NCI-H2029 treated with DMSO at 0.1 percent for 48 hours (cell line): Measurements from ENCODE around the gene DMAC2.
"Not testable (repeated sequence)": the region's sequence is repeated elsewhere in the genome, so short reads cannot be mapped to it uniquely, and the experiment has no call there.

Experiments used
- DNase-seq: peaks from one replicate; lab custom pipeline; 2025; lab: John Stamatoyannopoulos, UW

DMAC2 gene

DNA sequence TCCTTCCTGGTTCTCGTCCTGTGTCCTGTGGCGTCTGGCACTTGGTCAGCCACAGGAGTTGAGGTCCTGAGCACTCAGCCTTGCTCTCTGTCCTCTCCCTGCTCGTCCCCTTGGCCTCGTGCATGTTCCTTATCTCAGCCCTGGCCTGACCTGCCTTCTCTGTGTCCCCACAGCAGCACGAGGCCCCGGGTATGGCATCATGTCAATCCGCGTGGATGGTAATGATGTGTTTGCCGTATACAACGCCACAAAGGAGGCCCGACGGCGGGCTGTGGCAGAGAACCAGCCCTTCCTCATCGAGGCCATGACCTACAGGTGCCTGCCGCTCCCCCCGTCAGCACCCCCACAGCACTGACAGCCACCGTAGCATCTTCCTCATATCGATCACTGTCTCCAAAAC, 17.3 kb downstream of the DMAC2 start:
- no peak for DNase-seq

DNA sequence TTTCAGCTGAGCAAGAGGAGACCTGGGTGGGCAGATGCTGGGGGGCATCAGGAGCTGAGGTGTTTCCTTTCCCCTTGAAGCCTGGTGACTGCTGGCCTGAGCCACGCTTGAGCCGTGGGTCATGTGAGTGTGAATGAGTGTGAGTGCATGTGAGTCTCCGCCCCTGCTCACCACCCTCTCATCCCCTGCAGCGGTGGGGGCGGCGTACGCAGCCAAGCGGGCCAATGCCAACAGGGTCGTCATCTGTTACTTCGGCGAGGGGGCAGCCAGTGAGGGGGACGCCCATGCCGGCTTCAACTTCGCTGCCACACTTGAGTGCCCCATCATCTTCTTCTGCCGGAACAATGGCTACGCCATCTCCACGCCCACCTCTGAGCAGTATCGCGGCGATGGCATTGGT, 17.7 kb downstream of the DMAC2 start:
- DNase-seq, result no peak

DNA sequence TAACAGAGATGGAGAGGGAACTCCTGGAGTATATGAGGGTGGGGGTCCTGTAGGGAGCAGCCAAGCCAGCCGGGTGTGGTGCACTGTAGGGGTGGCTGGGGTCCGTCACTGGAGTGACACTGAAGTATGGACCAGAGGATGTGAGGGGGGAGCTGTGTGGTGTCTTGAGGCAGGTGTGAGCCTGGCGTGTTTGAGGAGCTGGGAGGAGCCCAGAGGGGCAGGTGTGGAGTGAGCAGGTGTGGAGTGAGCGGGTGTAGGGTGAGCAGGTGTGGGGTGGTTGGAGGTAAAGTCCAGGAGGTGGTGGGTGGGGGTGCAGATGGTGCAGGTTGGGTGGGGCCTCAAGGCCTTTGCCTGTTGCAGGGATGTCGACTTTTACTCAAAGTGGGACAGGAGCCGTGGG, 18.4 kb downstream of the DMAC2 start:
- DNase-seq, result peak; percentile 60

DNA sequence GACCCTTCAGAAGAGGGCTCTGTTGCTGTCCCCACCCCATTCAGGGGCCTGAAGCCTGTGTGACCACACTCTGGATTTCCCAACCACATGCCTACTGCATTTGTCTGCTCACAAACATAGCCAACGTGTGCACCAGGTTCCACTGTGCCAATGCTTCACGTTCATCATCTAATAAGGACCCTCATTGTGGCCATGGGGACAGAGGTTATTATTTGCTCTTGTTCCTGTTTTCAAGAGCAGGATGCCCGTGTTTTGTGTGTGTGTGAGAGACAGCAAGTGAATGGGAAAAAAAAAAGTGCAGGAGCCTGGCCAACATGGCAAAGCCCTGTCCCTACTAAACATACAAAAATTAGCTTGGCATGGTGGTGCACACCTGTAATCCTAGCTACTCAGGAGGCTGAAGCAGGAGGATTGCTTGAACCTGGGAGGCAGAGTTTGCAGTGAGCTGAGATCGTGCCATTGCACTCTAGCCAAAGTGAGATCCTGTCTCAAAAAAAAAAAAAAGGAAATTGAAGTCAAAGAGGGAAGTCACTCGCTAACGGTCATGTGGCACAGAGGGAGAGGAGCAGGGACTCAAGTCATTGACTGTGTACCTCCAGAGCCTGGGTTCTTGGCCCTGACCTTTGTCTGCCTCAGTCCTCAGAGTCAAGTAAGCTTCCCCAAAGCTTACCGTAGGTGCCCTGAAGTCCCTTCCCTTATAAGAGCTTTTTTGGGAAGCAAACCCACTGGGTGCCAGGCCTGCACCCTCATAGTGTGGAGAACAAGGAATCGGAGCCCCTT, 19.4 kb downstream of the DMAC2 start:
- DNase-seq, result peak; percentile 46

DNA sequence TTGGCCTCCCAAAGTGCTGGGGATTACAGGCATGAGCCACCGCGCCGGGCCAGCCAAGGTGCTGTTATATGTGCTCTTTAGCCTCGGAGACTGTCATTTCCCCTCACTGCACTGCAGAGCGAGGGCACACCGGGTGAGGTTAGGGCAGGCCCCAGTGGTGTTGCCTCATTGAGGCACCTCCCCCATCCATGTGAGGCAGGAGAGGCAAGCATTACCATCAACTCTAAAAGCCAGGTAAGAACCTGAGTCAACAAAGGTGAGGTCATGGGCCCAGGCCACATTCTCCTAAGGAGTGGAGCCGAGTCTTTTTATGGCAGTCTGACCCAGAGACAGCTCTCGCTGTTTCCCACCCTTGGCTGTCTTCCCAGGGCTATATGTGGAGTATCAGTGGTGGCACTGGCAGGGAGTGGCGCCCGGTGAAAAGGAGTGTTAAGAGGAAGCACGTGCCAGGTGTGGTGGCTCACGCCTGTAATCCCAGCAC, 23.5 kb downstream of the DMAC2 start:
- peak; percentile 92 for DNase-seq

DNA sequence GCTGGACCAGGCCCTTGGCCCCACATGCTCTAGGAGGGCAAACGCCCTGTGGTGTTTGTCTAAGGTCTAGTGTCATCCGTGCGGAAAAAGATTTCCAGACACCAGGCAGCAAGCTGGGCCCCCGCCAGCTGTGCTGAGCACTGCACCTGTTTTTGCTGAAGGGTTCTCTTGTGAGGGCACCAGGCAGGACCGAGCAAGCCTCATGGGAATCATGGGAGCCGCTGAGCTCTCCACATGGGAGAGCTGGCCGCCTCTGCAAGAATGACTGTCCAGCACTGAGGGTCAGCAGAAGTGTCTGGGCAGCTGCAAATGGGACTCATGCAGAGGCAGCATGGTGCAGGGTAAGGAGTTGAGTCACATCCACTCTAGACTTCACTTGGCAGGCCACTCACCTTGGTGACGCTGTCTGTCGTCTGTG, 24.5 kb downstream of the DMAC2 start:
- peak; percentile 90 for DNase-seq

DNA sequence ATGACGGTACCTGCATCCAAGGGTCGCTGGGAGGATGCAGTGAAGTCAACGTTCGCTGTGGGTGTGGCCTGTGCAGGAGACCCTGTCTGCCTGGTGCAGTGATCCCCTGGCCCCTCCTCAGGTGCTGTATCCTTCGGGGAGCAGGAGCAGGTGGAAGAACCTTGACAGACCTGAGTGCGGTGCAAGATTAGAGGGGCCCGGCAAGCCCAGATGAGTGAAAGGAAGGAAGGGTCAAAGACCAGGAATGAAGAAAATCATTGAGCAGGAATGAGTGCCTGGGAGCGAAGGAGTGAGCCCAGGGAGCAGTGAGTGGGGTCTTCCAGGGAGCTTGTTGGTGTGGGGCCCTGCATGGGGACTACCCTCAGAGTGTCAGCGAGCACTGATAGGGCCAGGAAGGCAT, 25.3 kb downstream of the DMAC2 start:
- no peak for DNase-seq

DNA sequence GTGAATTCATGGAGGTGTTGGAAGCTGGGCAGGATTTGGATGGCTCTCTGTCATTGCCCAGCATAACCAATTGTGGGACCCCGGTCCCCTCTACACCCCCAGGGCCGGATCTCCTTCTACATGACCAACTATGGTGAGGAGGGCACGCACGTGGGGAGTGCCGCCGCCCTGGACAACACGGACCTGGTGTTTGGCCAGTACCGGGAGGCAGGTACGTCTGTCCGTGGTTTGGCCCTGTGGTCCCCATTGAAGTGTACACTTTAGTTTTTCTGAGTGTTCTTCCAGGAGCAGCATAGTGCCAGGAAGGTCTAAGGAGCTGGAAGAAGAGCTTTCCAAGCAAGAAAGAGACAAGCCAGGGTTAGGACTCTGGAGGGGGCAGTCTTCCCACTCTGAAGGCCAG, 25.8 kb downstream of the DMAC2 start:
- DNase-seq, result no peak

DNA sequence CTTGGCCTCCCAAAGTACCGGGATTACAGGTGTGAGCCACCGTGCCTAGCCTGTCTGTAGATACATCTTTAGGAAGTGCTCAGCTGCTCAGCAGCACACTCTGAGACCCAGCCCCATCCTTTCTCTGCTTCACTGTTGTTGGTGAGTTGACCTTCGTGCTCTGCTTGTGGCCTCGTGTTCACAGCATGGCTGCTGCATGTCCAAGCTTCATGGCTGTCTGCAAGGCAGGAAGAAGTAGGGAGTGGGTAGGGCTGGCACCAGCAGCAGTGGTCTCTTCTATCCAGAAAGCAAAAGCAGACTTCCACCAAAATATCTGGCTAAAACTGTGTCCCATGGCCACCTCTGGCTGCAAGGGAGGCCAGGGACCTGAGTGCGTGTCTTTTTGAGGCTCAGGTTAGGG, 26.8 kb downstream of the DMAC2 start:
- no peak for DNase-seq

DNA sequence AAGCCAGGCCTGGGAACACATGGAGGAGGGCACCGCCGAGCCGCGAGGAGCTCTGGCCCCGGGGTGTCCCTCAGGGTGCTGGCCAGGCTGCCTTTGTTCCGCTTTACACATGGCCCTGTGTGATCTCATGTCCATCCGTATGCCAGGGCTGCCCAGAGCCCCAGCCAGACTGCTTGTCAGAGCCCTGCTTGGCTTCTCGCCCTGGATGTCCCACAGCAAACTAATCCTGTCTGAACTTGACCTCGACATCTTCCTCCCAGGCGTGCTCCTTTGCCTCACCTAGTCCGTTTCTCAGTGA, 27.8 kb downstream of the DMAC2 start:
- DNase-seq, result no peak

DNA sequence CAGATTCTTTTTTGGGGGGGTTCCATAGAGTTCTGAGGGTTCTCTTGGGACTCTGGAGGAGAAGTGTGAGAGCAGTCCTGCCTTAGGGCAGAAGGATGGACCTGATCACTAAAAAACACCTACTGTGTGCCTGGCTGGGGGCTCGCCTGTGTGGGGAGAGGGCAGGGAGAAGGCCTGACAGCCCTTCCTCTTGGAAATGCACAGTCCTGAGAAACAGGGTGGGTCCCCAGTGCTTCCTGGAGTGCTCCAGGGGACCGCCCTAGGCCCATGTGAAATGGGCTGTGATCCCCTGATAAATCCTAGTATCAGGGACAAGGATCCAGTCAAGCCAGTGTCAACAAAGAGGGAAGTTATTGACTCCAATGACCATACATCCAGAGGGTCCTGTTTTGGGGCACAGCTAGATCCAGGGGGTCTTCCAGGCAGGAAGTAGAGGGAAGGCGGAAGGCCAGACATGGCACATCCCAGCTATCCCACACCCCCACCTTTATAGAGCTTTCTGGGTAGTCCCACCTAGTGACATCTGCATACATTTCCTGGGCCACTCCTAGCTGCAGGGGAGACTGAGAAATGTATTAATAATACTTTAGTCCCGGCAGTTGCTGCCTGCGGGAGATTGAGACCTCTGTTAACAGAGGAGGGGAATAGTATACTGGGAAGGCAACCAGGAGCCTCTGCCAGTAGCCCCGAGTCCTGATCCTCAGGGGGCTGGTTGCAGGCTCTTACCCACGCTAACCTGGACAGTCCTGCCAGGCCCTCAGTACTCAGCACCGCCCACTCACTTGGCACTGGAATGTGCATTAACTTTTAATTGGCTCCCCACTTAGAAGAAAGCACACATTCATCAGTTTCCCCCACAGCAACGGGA, 28.4 kb downstream of the DMAC2 start:
- DNase-seq, result no peak

DNA sequence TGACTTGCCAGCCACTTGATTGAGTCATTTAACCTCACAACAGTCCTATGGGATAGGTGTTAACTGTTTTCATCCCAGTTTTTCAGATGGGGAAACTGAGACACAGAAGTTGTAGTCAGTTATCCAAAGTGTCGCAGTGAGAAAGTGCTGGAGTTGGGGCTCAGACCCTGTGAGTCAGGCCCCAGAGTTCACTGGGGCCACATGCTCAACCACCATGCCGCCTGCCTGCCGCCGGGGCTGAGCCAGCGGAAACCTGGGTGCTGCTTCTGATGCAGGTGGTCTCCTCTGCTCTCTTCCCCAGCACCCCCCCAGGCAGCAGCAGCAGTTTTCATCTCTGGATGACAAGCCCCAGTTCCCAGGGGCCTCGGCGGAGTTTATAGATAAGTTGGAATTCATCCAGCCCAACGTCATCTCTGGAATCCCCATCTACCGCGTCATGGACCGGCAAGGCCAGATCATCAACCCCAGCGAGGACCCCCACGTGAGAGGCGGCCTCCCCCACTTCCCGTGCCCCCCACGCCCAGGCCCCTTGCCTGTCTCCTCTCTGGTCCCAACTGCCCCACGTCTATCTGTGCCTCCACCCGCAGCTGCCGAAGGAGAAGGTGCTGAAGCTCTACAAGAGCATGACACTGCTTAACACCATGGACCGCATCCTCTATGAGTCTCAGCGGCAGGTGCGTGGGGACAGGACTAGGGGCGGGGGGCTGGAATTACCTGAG, 29.2 kb downstream of the DMAC2 start:
- no peak for DNase-seq

DNA sequence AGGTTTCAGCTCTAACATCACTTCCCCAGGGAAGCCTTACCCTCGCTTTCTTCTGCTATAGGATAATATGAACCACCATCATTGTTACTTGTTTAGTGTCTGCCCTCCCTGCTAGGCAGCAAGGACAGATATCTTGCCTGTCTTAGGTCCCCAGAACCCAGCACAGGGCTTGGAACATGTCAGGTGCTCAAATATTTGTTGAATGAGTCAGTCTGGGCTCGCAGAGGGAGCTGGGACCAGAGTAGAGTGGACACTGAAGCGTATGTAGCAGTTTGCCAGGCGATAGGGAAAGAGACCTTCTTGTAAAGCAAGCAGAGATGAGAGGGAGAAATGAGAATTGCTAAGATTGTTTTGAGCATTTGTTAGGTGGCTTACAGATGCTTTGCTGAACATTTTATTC, 30.4 kb downstream of the DMAC2 start:
- peak; percentile 60 for DNase-seq

DNA sequence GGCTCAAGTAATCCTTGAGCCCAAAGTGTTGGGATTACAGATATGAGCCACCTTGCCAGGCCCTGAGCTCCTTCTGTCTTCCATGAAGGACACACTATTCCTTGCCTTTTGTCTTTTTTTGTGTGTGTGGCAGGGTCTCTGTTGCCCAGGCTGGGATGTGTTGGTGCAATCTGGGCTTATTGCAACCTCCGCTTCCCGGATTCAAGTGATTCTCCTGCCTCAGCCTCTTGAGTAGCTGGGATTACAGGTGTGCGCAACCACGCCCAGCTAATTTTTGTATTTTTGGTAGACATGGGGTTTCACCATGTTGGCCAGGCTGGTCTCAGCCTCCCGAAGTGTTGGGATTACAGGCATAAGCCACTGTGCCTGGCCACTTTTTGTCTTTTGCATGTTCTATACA, 30.9 kb downstream of the DMAC2 start:
- DNase-seq, result not testable (repeated sequence)

DNA sequence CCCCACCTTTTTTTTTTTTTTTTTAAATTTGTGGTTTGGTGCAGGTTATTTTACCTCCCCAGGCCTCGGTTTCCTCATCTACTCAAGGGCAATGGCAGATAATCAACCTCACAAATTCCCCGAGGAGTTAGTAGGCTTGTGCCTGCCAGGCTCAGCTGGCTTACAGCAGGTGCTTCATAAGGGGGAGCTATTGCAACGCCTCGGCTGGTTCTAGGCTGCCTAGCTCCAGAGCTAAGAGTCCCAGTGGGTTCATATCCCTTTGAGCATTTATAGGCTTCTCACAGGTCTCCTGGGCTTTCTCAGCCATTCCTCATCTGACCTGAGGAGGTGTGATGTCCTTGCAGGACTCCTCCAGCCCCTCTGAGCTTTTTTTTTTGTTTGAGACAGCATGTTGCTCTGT, 31.5 kb downstream of the DMAC2 start:
- DNase-seq, result no peak

DNA sequence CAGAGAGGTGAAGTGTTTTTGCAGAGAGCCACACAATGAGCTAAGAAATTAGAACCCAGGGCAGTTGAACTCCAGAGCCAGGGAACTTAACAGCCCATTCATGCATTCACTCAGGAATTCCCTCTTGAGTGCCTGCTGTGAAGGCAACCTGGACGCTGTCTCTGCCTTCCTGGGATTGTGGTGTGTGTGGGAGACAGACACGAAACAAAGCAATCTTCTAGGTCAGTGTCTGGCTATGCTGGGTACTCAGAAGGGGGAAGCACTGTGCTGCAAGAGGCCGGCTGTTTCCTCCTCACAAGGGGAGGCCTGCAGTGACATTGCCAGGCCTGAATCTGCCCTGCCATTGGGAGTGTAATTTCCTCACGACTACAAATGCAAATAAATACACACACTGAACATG, 32.4 kb downstream of the DMAC2 start:
- peak; percentile 32 for DNase-seq

DNA sequence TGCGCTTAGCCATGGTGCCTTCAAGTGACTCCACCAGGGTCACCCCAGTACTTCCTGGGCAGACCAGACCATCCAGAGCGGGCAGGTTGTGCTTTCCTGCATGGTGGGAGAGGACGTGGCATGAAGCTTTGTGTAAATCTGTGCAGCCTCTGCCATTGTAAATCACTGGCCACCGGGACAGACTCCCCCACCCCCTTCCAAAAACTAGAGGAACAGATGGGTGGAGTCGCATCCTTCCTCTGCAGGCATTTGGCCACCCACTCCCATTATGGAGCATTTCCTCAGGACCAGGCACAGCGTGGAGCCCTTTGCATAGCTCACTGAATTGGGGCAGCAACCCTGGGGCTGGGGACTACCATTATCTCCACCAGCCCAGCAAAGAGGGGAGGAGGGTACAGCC, 33.9 kb downstream of the DMAC2 start:
- no peak for DNase-seq

DNA sequence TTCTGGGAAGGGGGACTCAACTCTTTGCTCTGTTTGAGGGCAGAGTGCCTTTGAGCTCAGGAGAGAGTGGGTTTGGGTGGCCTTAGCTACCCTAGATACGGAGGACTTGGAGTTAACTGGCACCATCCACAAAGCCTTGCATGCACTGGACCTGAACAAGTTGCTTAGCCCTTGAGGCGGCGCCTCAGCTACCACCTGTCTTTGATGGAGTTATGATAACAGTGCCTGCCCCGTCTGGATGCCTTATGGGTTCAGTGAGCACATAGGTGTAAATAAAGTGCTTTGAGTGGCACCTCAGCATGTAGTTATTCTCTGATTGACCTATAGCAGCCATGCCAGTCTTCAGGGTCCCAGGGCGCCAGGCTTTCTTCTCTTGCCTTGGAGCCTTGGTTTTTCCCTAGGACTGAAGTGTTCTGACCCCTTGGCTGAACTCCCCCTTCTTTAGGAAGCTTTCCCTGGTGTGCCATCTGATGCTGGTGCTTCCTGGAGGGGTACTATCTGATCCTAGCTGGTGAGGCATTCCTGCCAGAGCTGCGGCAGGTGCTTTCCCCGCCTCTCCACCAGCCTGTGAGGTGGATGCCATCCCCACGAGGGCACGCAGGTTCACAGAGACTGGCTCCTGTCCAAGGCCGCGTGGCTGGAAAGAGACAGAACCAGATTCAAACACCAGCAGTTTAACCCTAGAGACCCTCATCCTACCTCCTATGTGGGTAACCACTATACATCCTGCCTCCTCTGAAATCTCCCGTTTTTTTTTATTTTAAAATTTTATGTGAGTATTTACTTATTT, 36.3 kb downstream of the DMAC2 start:
- DNase-seq, result peak; percentile 25

DNA sequence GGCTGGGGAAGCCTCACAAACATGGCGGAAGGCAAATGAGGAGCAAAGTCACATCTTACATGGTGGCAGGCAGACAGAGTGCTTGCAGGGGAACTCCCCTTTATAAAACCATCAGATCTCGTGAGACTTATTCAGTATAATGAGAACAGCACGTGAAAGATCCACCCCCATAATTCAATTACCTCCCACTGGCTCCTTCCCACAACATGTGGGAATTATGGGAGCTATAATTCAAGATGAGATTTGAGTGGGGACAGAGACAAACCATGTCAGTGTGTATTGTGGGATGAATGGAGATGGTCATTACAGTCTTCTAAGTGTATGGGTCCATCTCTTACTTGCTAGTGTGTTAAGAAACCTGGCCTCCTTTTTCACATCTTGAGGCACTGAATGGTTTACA, 37.7 kb downstream of the DMAC2 start:
- DNase-seq, result no peak

DNA sequence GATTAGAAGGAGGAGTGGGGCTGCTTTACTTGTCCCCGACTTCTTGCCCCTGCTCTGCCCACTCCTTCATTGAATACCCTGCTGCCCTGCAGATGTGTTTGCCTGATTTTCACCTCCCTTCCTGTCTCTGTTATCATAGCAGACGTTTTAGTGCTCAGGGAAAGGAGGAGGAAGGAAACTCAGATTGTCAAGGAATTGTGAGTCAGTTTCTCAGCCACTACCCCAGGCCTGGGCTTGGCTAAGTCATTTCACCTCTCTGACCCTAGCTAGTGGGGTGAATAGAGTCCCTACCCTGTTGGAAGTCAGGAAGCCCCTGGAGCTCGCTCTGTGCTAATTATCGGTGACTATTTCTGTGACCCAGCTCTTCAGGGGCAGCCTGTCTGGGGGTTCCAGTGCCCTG, 38.2 kb downstream of the DMAC2 start:
- DNase-seq, result no peak

DNA sequence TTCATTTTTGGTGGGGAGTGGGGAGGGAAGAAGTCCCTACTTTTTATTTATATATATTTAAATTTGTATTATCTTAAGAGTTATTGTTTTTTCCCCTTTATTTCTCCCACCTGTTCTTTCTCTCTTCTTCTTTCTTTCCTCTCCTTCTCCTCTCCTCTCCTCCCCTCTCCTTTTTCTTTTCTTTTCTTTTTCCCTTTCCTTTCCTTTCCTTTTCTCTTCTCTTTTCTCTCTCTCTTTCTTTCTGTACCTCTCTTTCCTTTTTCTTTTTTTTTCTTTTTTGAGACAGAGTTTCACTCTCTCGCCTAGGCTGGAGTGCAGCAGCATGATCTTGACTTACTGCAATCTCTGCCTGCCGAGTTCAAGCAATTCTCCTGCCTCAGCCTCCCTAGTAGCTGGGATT, 40.2 kb downstream of the DMAC2 start:
- no peak for DNase-seq

DNA sequence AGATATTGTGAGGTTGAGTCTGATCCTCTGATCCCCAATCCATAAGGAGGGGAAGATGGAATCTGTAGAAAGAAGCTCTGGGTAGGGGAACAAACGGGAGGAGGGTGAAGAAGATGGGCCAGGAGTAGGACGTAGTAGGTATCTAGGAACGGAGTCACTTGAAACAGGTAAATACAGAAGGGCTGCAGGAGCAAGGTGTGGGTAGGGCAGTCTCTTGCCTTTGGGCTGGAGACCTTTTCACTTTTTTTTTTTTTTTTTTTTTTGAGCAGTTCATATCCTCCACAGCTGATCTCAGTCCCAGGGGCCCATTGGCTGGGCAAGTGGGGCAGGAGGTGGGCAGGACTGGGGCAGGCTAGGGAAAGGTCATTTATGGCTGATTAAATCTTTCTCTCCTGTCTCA, 40.6 kb downstream of the DMAC2 start:
- no peak for DNase-seq
